GM23248 (cell line): ENCODE results near the gene OR56A1. TPM values are rescaled to one million over a fixed set of nuclear protein-coding genes. Genes with fewer than 3 reads are reported as not detected.
"Not testable (repeated sequence)": the region's sequence is repeated elsewhere in the genome, so short reads cannot be mapped to it uniquely, and the experiment has no call there.

ENCODE experiments used
- DNase-seq: peaks from one replicate; pipeline ENCODE4 v3.0.0-alpha.2; 2015
- H2AFZ ChIP-seq: fragments of 200-600 bp; sonication (generic); 2 replicates; pipeline ENCODE4 v1.6.1; 2016; ENCODE audit warnings: antibody characterized with exemption
- H3F3A ChIP-seq: fragments of 200-600 bp; sonication (generic); 2 replicates; pipeline ENCODE4 v1.6.1; 2016; ENCODE audit warnings: mild to moderate bottlenecking, antibody characterized with exemption, mixed run types; ENCODE audit not compliant: insufficient read depth
- H3K27ac ChIP-seq: fragments of 200-600 bp; sonication (generic); 2 replicates; pipeline ENCODE4 v1.5.1; 2016; ENCODE audit warnings: mild to moderate bottlenecking
- H3K27me3 ChIP-seq: fragments of 200-600 bp; sonication (generic); replicated peaks from 2 replicates; pipeline ENCODE4 v1.6.1; 2016; ENCODE audit warnings: mild to moderate bottlenecking; ENCODE audit not compliant: insufficient read depth
- H3K36me3 ChIP-seq: fragments of 200-600 bp; sonication (generic); 2 replicates; pipeline ENCODE4 v1.6.1; 2016; ENCODE audit warnings: low read depth, mild to moderate bottlenecking
- H3K4me1 ChIP-seq: fragments of 200-600 bp; sonication (generic); 2 replicates; pipeline ENCODE4 v1.6.1; 2016; ENCODE audit warnings: mild to moderate bottlenecking; ENCODE audit not compliant: insufficient read depth
- H3K4me2 ChIP-seq: fragments of 200-600 bp; sonication (generic); one replicate; pipeline ENCODE4 v1.6.1; 2016; ENCODE audit warnings: mild to moderate bottlenecking; ENCODE audit not compliant: unreplicated experiment
- H3K4me3 ChIP-seq: fragments of 200-600 bp; sonication (generic); 2 replicates; pipeline ENCODE4 v1.5.1; 2016; ENCODE audit warnings: mild to moderate bottlenecking
- H3K79me2 ChIP-seq: fragments of 200-600 bp; sonication (generic); 2 replicates; pipeline ENCODE4 v1.6.1; 2016; ENCODE audit warnings: mild to moderate bottlenecking; ENCODE audit not compliant: insufficient read depth
- H3K9ac ChIP-seq: fragments of 200-600 bp; sonication (generic); 2 replicates; pipeline ENCODE4 v1.6.1; 2016; ENCODE audit warnings: mild to moderate bottlenecking
- H3K9me2 ChIP-seq: fragments of 200-600 bp; sonication (generic); 2 replicates; pipeline ENCODE4 v1.6.1; 2016; ENCODE audit warnings: mixed run types, mild to moderate bottlenecking, moderate library complexity; ENCODE audit not compliant: insufficient read depth
- H3K9me3 ChIP-seq: fragments of 200-600 bp; sonication (generic); one replicate; pipeline ENCODE4 v1.6.1; 2017; ENCODE audit warnings: low read depth
- H4K20me1 ChIP-seq: fragments of 200-600 bp; sonication (generic); 2 replicates; pipeline ENCODE4 v1.6.0; 2016; ENCODE audit not compliant: insufficient read depth
- EZH2 ChIP-seq: fragments of 200-600 bp; sonication (generic); IDR thresholded peaks from 2 replicates; pipeline ENCODE4 v1.6.1; 2018; ENCODE audit warnings: antibody characterized with exemption, mild to moderate bottlenecking; ENCODE audit not compliant: insufficient read depth, poor library complexity, severe bottlenecking
- EZH2phosphoT487 ChIP-seq: fragments of 200-600 bp; sonication (generic); IDR thresholded peaks from 2 replicates; pipeline ENCODE4 v1.6.1; 2018; ENCODE audit warnings: antibody characterized with exemption, moderate library complexity, mild to moderate bottlenecking, low read depth; ENCODE audit not compliant: insufficient read depth
- WGBS, 2 experiments: methylation state at CpG; one replicate each; pipeline ENCODE4 v1.1.6; 2015 to 2017; ENCODE audit warnings: low lambda C conversion rate in 2 of 2, low coverage in 1 of 2; ENCODE audit errors: missing lambda C conversion rate in 2 of 2; 5-methylcytosine and 5-hydroxymethylcytosine counted together
- in situ Hi-C: fragments of 300-500 bp; cut with MboI; formaldehyde crosslinking; loops from 2 replicates; pipeline ENCODE4 v1.15.0; 2020
- polyA plus RNA-seq: library from polyadenylated mRNA; unstranded; fragments of >200 nt; fragmentation: Nextera tagmentation; extraction: Ambion mirVana; gene quantifications from 2 replicates; pipeline ENCODE4 v1.2.1, GENCODE V29; 2016
- total RNA-seq: library from RNA; depleted of rRNA; stranded (reverse); fragments of >200 nt; shearing (Covaris generic); gene quantifications from 2 replicates; pipeline ENCODE4 v1.2.3, GENCODE V29; 2014; rRNA removed

The OR56A1 gene
- not detected in 2 replicates for total RNA-seq
- polyA plus RNA-seq: not detected in 2 replicates

- Histone ChIP-seq H3K4me1 (no peaks in the 10 kb centered on the region), H3K36me3 (no peaks in the 10 kb centered on the region), H3K4me2 (no peak within 1 kb of the TSS), H4K20me1 (no peaks in the 10 kb centered on the region), H3K4me3 (no peak within 1 kb of the TSS), H3K9ac (no peak within 1 kb of the TSS), H3F3A (no peaks in the 10 kb centered on the region), H3K9me3 (no peaks in the 10 kb centered on the region), H3K9me2 (no peaks in the 10 kb centered on the region), H2AFZ (no peak within 1 kb of the TSS), H3K27ac (no peak within 1 kb of the TSS), H3K27me3 (no peaks in the 10 kb centered on the region; the same call in 1 of the 2 replicates), H3K79me2 (no peaks in the 10 kb centered on the region)
- in situ Hi-C loops: no loop called here
- 7 to 21% methylated on average over 1 of the region's 1 CpG for WGBS, 2 experiments
- no peak for DNase-seq
- TF ChIP-seq EZH2phosphoT487 (no peak), EZH2 (no peak)
These were observed at the start of gene OR56A1 for GRCh38 chr11:6030708-6031405. OR56A1 (minus strand) TSS chr11:6030758; CDS start chr11:6027692, 3,066 bp downstream.

- WGBS, 2 experiments: 5 to 9% methylated on average over 4 of the region's 4 CpGs
- Histone ChIP-seq H4K20me1 (no peaks in the 10 kb centered on the region), H3K79me2 (no peaks in the 10 kb centered on the region), H3K27ac (no peak overlapping the region), H3K9me2 (no peaks in the 10 kb centered on the region), H3K9me3 (no peaks in the 10 kb centered on the region), H3K36me3 (no peaks in the 10 kb centered on the region), H3F3A (no peaks in the 10 kb centered on the region), H2AFZ (no peak overlapping the region), H3K9ac (no peak overlapping the region), H3K27me3 (no peaks in the 10 kb centered on the region), H3K4me2 (no peak overlapping the region), H3K4me3 (no peak overlapping the region), H3K4me1 (no peaks in the 10 kb centered on the region)
- DNase-seq: no peak
- in situ Hi-C loops: no loop called here
- TF ChIP-seq EZH2 (no peak), EZH2phosphoT487 (no peak)
These were observed 48.9 kb upstream of the OR56A1 start for GRCh38 chr11:6079463-6079862.

GRCh38 chr11:6077723-6078122, 47.2 kb upstream of the OR56A1 start:
- Histone ChIP-seq H3K4me3 (no peak overlapping the region), H2AFZ (no peak overlapping the region), H3K9ac (no peak overlapping the region), H3K27me3 (no peaks in the 10 kb centered on the region), H3F3A (no peaks in the 10 kb centered on the region), H3K9me3 (no peaks in the 10 kb centered on the region), H3K9me2 (no peaks in the 10 kb centered on the region), H3K36me3 (no peaks in the 10 kb centered on the region), H3K4me2 (no peak overlapping the region), H3K27ac (no peak overlapping the region), H3K79me2 (no peaks in the 10 kb centered on the region), H4K20me1 (no peaks in the 10 kb centered on the region), H3K4me1 (no peaks in the 10 kb centered on the region)
- TF ChIP-seq EZH2 (no peak), EZH2phosphoT487 (no peak)
- in situ Hi-C loops: no loop called here
- DNase-seq: no peak
- 45 to 50% methylated on average over 6 of the region's 6 CpGs for WGBS, 2 experiments

- in situ Hi-C loops: not testable (repeated sequence)
These were observed 45.9 kb upstream of the OR56A1 start for GRCh38 chr11:6076443-6076842.

More at GRCh38 chr11:6076443-6076842, 45.9 kb upstream of the OR56A1 start:
- H3K27me3 ChIP-seq, H3K9me3 ChIP-seq, H3K36me3 ChIP-seq, H3K4me3 ChIP-seq, H3K4me1 ChIP-seq, DNase-seq, H4K20me1 ChIP-seq, H3K79me2 ChIP-seq, H3F3A ChIP-seq, H3K27ac ChIP-seq, H3K4me2 ChIP-seq, H3K9me2 ChIP-seq, H2AFZ ChIP-seq, H3K9ac ChIP-seq: not testable (repeated sequence)
- WGBS, 2 experiments: 6 to 11% methylated on average over 2 of the region's 2 CpGs
